HepG2 (cell line): Measurements from ENCODE around the gene QSOX1. TPM values are rescaled to one million over a fixed set of nuclear protein-coding genes. Genes with fewer than 3 reads are reported as not detected.

ENCODE experiments used
- HNF4G ChIP-seq, 2 experiments: sonication (generic) in 1 of 2; formaldehyde crosslinking in 1 of 2; IDR thresholded peaks; 2 replicates each; pipeline versions ENCODE4 v1.4.0 to v1.6.1; 2011 to 2020; ENCODE audit warnings: borderline replicate concordance in 2 of 2, low read depth in 2 of 2, mild to moderate bottlenecking in 2 of 2, low read length in 1 of 2, missing genetic modification reagents in 1 of 2, moderate library complexity in 1 of 2
- RAD51 ChIP-seq: fragments of 450-650 bp; IDR thresholded peaks from 2 replicates; pipeline ENCODE4 v1.6.1; 2016; ENCODE audit warnings: borderline replicate concordance
- RBM39 ChIP-seq: fragments of 200-400 bp; formaldehyde crosslinking; IDR thresholded peaks from one replicate; pipeline ENCODE4 v1.6.1; 2018; ENCODE audit warnings: antibody characterized with exemption, mild to moderate bottlenecking, low read depth, low read length; ENCODE audit not compliant: poor library complexity, severe bottlenecking
- ZBTB40 ChIP-seq, 2 experiments: fragments of 450-650 bp in 1 of 2; sonication (generic) in 1 of 2; formaldehyde crosslinking in 1 of 2; IDR thresholded peaks; 2 replicates each; pipeline versions ENCODE4 v1.6.1 to v1.8.0; 2016 to 2022; ENCODE audit warnings: antibody characterized with exemption in 1 of 2, mild to moderate bottlenecking in 1 of 2, missing genetic modification reagents in 1 of 2
- ZNF781 ChIP-seq: sonication (generic); formaldehyde crosslinking; IDR thresholded peaks from 2 replicates; pipeline ENCODE4 v1.5.1; 2020; ENCODE audit warnings: borderline replicate concordance, mild to moderate bottlenecking, missing genetic modification reagents; ENCODE audit errors: not compliant biosample characterization
- ZSCAN20 ChIP-seq: sonication (generic); formaldehyde crosslinking; IDR thresholded peaks from 2 replicates; pipeline ENCODE4 v1.4.0; 2020; ENCODE audit warnings: missing genetic modification reagents, mild to moderate bottlenecking, borderline replicate concordance
- polyA plus RNA-seq, 8 experiments: library from polyadenylated mRNA; depleted of rRNA in 3 of 8; stranded (reverse) in 7 of 8; unstranded in 1 of 8; fragments of >200 nt; fragmentation: Illumina TruSeq in 4 of 8; extraction: Trizol in 4 of 8; gene quantifications; 2 replicates each; pipeline versions ENCODE4 v1.2.1 to v1.2.3, GENCODE V29; 2011 to 2016; ENCODE audit warnings: low read depth in 4 of 8, missing spikeins in 1 of 8, mixed read lengths in 1 of 8; ENCODE audit not compliant: insufficient read depth in 1 of 8
- total RNA-seq, 5 experiments: library from RNA; depleted of rRNA; stranded (reverse); fragments of >200 nt; fragmentation: Illumina TruSeq; extraction: Trizol; gene quantifications; 2 replicates each; pipeline ENCODE4 v1.2.3, GENCODE V29; 2016; ENCODE audit warnings: low read depth in 1 of 5
- TF ChIP-seq, protein P1 (sequence below): sonication (generic); formaldehyde crosslinking; IDR thresholded peaks from 2 replicates; pipeline ENCODE4 v1.4.0; 2020; ENCODE audit warnings: mild to moderate bottlenecking, missing genetic modification reagents, borderline replicate concordance
- TF ChIP-seq, protein P2 (sequence below): sonication (generic); formaldehyde crosslinking; IDR thresholded peaks from 2 replicates; pipeline ENCODE4 v1.5.1; 2020; ENCODE audit warnings: missing genetic modification reagents, mild to moderate bottlenecking, borderline replicate concordance
- TF ChIP-seq, protein P3 (sequence below): IDR thresholded peaks from 2 replicates; pipeline ENCODE4 v1.6.1; 2018; ENCODE audit warnings: missing genetic modification reagents
- TF ChIP-seq, protein P4 (sequence below): sonication (generic); formaldehyde crosslinking; conservative IDR thresholded peaks from 2 replicates; pipeline ENCODE4 v1.8.0; 2022; ENCODE audit warnings: low read depth, missing genetic modification reagents

Gene QSOX1
- total and polyA plus RNA-seq, 2 of the 13 experiments (the other 11 are each of a cell fraction or from before 2014, with no cell fraction given): 6.8 to 40.2 TPM

GRCh38 chr1:180157576-180158057, 2.9 kb downstream of the QSOX1 start (continued):
- no peak for TF ChIP-seq ZNF781 (CRISPR knock-in tag)
- TF ChIP-seq, protein P1, sequence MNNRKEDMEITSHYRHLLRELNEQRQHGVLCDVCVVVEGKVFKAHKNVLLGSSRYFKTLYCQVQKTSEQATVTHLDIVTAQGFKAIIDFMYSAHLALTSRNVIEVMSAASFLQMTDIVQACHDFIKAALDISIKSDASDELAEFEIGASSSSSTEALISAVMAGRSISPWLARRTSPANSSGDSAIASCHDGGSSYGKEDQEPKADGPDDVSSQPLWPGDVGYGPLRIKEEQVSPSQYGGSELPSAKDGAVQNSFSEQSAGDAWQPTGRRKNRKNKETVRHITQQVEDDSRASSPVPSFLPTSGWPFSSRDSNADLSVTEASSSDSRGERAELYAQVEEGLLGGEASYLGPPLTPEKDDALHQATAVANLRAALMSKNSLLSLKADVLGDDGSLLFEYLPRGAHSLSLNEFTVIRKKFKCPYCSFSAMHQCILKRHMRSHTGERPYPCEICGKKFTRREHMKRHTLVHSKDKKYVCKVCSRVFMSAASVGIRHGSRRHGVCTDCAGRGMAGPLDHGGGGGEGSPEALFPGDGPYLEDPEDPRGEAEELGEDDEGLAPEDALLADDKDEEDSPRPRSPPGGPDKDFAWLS: no peak
- TF ChIP-seq, protein P2, sequence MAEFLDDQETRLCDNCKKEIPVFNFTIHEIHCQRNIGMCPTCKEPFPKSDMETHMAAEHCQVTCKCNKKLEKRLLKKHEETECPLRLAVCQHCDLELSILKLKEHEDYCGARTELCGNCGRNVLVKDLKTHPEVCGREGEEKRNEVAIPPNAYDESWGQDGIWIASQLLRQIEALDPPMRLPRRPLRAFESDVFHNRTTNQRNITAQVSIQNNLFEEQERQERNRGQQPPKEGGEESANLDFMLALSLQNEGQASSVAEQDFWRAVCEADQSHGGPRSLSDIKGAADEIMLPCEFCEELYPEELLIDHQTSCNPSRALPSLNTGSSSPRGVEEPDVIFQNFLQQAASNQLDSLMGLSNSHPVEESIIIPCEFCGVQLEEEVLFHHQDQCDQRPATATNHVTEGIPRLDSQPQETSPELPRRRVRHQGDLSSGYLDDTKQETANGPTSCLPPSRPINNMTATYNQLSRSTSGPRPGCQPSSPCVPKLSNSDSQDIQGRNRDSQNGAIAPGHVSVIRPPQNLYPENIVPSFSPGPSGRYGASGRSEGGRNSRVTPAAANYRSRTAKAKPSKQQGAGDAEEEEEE (CRISPR knock-in tag): no peak
- TF ChIP-seq, protein P3, sequence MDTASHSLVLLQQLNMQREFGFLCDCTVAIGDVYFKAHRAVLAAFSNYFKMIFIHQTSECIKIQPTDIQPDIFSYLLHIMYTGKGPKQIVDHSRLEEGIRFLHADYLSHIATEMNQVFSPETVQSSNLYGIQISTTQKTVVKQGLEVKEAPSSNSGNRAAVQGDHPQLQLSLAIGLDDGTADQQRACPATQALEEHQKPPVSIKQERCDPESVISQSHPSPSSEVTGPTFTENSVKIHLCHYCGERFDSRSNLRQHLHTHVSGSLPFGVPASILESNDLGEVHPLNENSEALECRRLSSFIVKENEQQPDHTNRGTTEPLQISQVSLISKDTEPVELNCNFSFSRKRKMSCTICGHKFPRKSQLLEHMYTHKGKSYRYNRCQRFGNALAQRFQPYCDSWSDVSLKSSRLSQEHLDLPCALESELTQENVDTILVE (CRISPR knock-in tag): no peak
- TF ChIP-seq HNF4G (IDR thresholded peaks at IDR 0.05; ENCODE audit: borderline replicate concordance, low read depth, low read length): no peak
- no peak for TF ChIP-seq HNF4G (CRISPR knock-in tag; IDR thresholded peaks at IDR 0.05; ENCODE audit: borderline replicate concordance, low read depth)
- no peak for TF ChIP-seq RBM39
- no peak for TF ChIP-seq RAD51
- TF ChIP-seq ZBTB40 (IDR thresholded peaks at IDR 0.05): no peak
- TF ChIP-seq ZBTB40 (CRISPR knock-in tag; IDR thresholded peaks at IDR 0.05): no peak; the same call in 1 of the 2 replicates
- no peak for TF ChIP-seq ZSCAN20
- TF ChIP-seq, protein P4, sequence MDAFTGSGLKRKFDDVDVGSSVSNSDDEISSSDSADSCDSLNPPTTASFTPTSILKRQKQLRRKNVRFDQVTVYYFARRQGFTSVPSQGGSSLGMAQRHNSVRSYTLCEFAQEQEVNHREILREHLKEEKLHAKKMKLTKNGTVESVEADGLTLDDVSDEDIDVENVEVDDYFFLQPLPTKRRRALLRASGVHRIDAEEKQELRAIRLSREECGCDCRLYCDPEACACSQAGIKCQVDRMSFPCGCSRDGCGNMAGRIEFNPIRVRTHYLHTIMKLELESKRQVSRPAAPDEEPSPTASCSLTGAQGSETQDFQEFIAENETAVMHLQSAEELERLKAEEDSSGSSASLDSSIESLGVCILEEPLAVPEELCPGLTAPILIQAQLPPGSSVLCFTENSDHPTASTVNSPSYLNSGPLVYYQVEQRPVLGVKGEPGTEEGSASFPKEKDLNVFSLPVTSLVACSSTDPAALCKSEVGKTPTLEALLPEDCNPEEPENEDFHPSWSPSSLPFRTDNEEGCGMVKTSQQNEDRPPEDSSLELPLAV (CRISPR knock-in tag): no peak
